IMR-90 (cell line): ENCODE data around the gene CDK15. TPM values are rescaled to one million over a fixed set of nuclear protein-coding genes. Genes with fewer than 3 reads are reported as not detected.
A peak's percentile ranks its signal among the peaks of the same experiment; 100 is the strongest.

Experiments
- ATAC-seq: fragments of 200-7000 bp; cut with Tn5 transposase; 2 replicates; pipeline ENCODE4 v1.9.1; 2020; ENCODE audit warnings: low read depth, mild to moderate bottlenecking, moderate library complexity
- BruUV-seq: library from RNA; stranded (reverse); fragments of 400-500 nt; replicated peaks from 2 replicates; lab custom pipeline; 2021; lab: Mats Ljungman, UMichigan
- CTCF ChIA-PET: fragments of 300-600 bp; formaldehyde crosslinking; extraction: SDS; loops from one replicate; lab custom pipeline; 2021; ENCODE audit warnings: antibody characterized with exemption; lab: Yijun Ruan, JAX
- POLR2A ChIA-PET: fragments of 300-600 bp; sonication (Branson Sonifier 250); formaldehyde crosslinking; loops from one replicate; lab custom pipeline; 2022; ENCODE audit warnings: antibody characterized with exemption; ENCODE audit not compliant: unreplicated experiment; lab: Charles Lee
- DNase-seq: peaks from one replicate; pipeline ENCODE4 v3.0.0; 2013
- H2AFZ ChIP-seq: replicated peaks from 2 replicates; pipeline ENCODE3; 2013; ENCODE audit warnings: low read length, mild to moderate bottlenecking; ENCODE audit not compliant: poor library complexity
- H2AK5ac ChIP-seq: 2 replicates; pipeline ENCODE4 v1.6.1; 2013; ENCODE audit warnings: low read depth, low read length, inconsistent platforms
- H2AK9ac ChIP-seq: replicated peaks from 2 replicates; pipeline ENCODE3; 2013; ENCODE audit warnings: mild to moderate bottlenecking, low read depth, low read length, moderate library complexity; ENCODE audit not compliant: poor library complexity
- H2BK120ac ChIP-seq: 2 replicates; pipeline ENCODE4 v1.6.1; 2013; ENCODE audit warnings: low read depth, low read length, inconsistent platforms
- H2BK15ac ChIP-seq: 3 replicates; pipeline ENCODE4 v1.6.1; 2013; ENCODE audit warnings: low read depth, low read length, inconsistent platforms
- H2BK20ac ChIP-seq: 2 replicates; pipeline ENCODE4 v1.6.1; 2013; ENCODE audit warnings: low read depth, mild to moderate bottlenecking, inconsistent platforms, low read length, moderate library complexity
- H2BK5ac ChIP-seq: 2 replicates; pipeline ENCODE4 v1.6.1; 2013; ENCODE audit warnings: mild to moderate bottlenecking, low read depth, low read length, inconsistent platforms; ENCODE audit not compliant: poor library complexity, severe bottlenecking
- H3K14ac ChIP-seq: replicated peaks from 2 replicates; pipeline ENCODE4 v1.6.1; 2013; ENCODE audit warnings: low read depth, low read length, inconsistent platforms
- H3K18ac ChIP-seq: 2 replicates; pipeline ENCODE4 v1.6.1; 2013; ENCODE audit warnings: low read depth, low read length, control low read depth
- H3K23ac ChIP-seq: 2 replicates; pipeline ENCODE4 v1.6.1; 2013; ENCODE audit warnings: low read depth, low read length, inconsistent platforms
- H3K27ac ChIP-seq: 2 replicates; pipeline ENCODE4 v1.5.1; 2013; ENCODE audit warnings: mild to moderate bottlenecking, control low read depth, low read length; ENCODE audit not compliant: insufficient read depth
- H3K27me3 ChIP-seq: 2 replicates; pipeline ENCODE4 v1.6.1; 2013; ENCODE audit warnings: low read length; ENCODE audit not compliant: control insufficient read depth, insufficient read depth
- H3K36me3 ChIP-seq: 2 replicates; pipeline ENCODE4 v1.6.1; 2013; ENCODE audit warnings: low read length, mixed read lengths; ENCODE audit not compliant: control insufficient read depth, insufficient read depth
- H3K4ac ChIP-seq: 2 replicates; pipeline ENCODE4 v1.6.1; 2013; ENCODE audit warnings: low read depth, low read length, inconsistent platforms
- H3K4me1 ChIP-seq: 2 replicates; pipeline ENCODE4 v1.6.1; 2013; ENCODE audit warnings: low read length, mixed read lengths; ENCODE audit not compliant: control insufficient read depth, insufficient read depth
- H3K4me2 ChIP-seq: 2 replicates; pipeline ENCODE4 v1.6.1; 2013; ENCODE audit warnings: low read depth, mild to moderate bottlenecking, control low read depth, low read length, moderate library complexity
- H3K4me3 ChIP-seq: 2 replicates; pipeline ENCODE4 v1.5.1; 2013; ENCODE audit warnings: low read depth, mild to moderate bottlenecking, control low read depth, low read length, moderate library complexity; ENCODE audit not compliant: insufficient read depth
- H3K56ac ChIP-seq: 2 replicates; pipeline ENCODE4 v1.6.1; 2013; ENCODE audit warnings: low read length, inconsistent platforms; ENCODE audit not compliant: insufficient read depth; ENCODE audit errors: extremely low read depth
- H3K79me1 ChIP-seq, 2 experiments: 2 replicates each; pipeline ENCODE4 v1.6.1; 2013; ENCODE audit warnings: low read length in 2 of 2, inconsistent platforms in 1 of 2, low read depth in 1 of 2
- H3K9ac ChIP-seq: 2 replicates; pipeline ENCODE4 v1.6.1; 2013; ENCODE audit warnings: low read depth, low read length, control low read depth
- H3K9me1 ChIP-seq: 2 replicates; pipeline ENCODE4 v1.6.1; 2013; ENCODE audit warnings: low read length, inconsistent platforms; ENCODE audit not compliant: insufficient read depth
- H3K9me3 ChIP-seq: 2 replicates; pipeline ENCODE4 v1.6.1; 2013; ENCODE audit warnings: low read length; ENCODE audit not compliant: control insufficient read depth, insufficient read depth
- H4K20me1 ChIP-seq: 2 replicates; pipeline ENCODE4 v1.6.1; 2013; ENCODE audit warnings: low read length, inconsistent platforms; ENCODE audit not compliant: insufficient read depth
- H4K5ac ChIP-seq: 2 replicates; pipeline ENCODE4 v1.6.1; 2013; ENCODE audit warnings: mild to moderate bottlenecking, low read depth, low read length, control low read depth
- H4K8ac ChIP-seq, 2 experiments: 2 replicates each; pipeline ENCODE4 v1.6.1; 2013; ENCODE audit warnings: low read depth in 2 of 2, low read length in 2 of 2, control low read depth in 1 of 2, inconsistent platforms in 1 of 2
- H4K91ac ChIP-seq: 2 replicates; pipeline ENCODE4 v1.6.1; 2013; ENCODE audit warnings: low read depth, low read length, inconsistent platforms; ENCODE audit not compliant: insufficient read depth
- CHD1 ChIP-seq: IDR thresholded peaks from 2 replicates; pipeline ENCODE4 v1.6.1; 2012; ENCODE audit warnings: low read depth, low read length, improper control_type of control experiment
- MAFK ChIP-seq: IDR thresholded peaks from 2 replicates; pipeline ENCODE4 v1.6.1; 2012; ENCODE audit warnings: low read depth, low read length, improper control_type of control experiment
- MAZ ChIP-seq: IDR thresholded peaks from 2 replicates; pipeline ENCODE4 v1.6.1; 2012; ENCODE audit warnings: low read depth, mild to moderate bottlenecking, low read length, improper control_type of control experiment, moderate library complexity, borderline replicate concordance
- NFE2L2 ChIP-seq: fragments of 150-350 bp; IDR thresholded peaks from 2 replicates; pipeline ENCODE4 v1.6.1; 2016; ENCODE audit warnings: low read depth, mild to moderate bottlenecking, low read length
- POLR2A ChIP-seq: IDR thresholded peaks from 2 replicates; pipeline ENCODE4 v1.6.1; 2012; ENCODE audit warnings: mild to moderate bottlenecking, low read depth, low read length
- RAD21 ChIP-seq: IDR thresholded peaks from 2 replicates; pipeline ENCODE4 v1.6.1; 2012; ENCODE audit warnings: low read length, improper control_type of control experiment
- RCOR1 ChIP-seq: IDR thresholded peaks from 2 replicates; pipeline ENCODE4 v1.6.1; 2012; ENCODE audit warnings: mild to moderate bottlenecking, low read length, improper control_type of control experiment; ENCODE audit not compliant: insufficient replicate concordance
- RFX5 ChIP-seq: IDR thresholded peaks from 2 replicates; pipeline ENCODE4 v1.8.0; 2012; ENCODE audit warnings: low read depth, mild to moderate bottlenecking, low read length, moderate library complexity
- WGBS, 2 experiments: methylation state at CpG; one replicate each; pipeline versions ENCODE4 v1.1.5 to v1.1.7; 2013; ENCODE audit warnings: missing lambda C conversion rate in 2 of 2; ENCODE audit not compliant: insufficient read length in 1 of 2; ENCODE audit errors: extremely low coverage in 2 of 2; 5-methylcytosine and 5-hydroxymethylcytosine counted together
- dilution Hi-C: fragments of 300-500 bp; cut with HindIII; formaldehyde crosslinking; loops from one replicate; pipeline ENCODE4 v1.14.3; 2018; ENCODE audit warnings: low sequenced_read_pairs; ENCODE audit not compliant: unreplicated experiment
- in situ Hi-C: fragments of 300-500 bp; cut with MboI; formaldehyde crosslinking; loops from 3 replicates; pipeline ENCODE4 v1.14.3; 2019; ENCODE audit warnings: low sequenced_read_pairs, inconsistent platforms, mixed read lengths
- intact Hi-C: fragments of 100-400 bp; cut with micrococcal nuclease; formaldehyde crosslinking; loops from 2 replicates; pipeline ENCODE4 v1.10.0; 2022
- polyA plus RNA-seq, 3 experiments: library from polyadenylated mRNA; depleted of rRNA; stranded (reverse); fragments of >200 nt; gene quantifications; 2 replicates each; pipeline ENCODE4 v1.2.3, GENCODE V29; 2012; ENCODE audit warnings: low replicate concordance in 1 of 3
- total RNA-seq: library from RNA; depleted of rRNA; stranded (reverse); fragments of >200 nt; gene quantifications from 2 replicates; pipeline ENCODE4 v1.2.3, GENCODE V29; 2012
- TF ChIP-seq, protein P1 (sequence below): fragments of 150-350 bp; IDR thresholded peaks from 2 replicates; pipeline ENCODE4 v1.6.1; 2017; ENCODE audit warnings: mild to moderate bottlenecking, antibody characterized with exemption, low read length, low read depth

Gene CDK15
- total and polyA plus RNA-seq, 2 of the 4 experiments (the other 2 are of a cell fraction) = 16.1 to 33.0 TPM

DNA sequence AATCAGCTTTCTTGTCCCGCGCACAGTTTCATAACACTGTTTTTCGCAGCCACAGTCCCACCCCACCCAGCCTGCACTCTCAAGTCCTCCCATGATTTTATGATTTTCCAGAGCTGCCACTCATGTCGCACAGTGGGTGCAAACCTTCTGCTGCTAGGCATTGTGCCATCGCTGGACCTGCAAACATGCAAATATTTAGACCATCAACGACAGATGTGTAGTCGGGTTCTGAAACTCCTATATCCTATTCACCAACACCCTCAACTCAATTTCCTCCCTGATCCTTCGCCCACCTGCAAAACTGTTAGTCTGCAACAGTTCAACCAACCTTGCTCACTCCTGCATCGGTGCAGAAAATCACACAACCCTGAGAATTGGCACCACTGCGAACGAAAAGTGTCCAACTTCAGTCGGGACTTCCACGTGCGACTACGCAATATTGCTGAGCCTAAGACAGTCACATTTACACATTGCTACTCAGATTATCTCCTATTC is 24.7 kb upstream of the CDK15 start:
- peak overlapping the region; percentile 92 for H3K23ac ChIP-seq
- H2BK15ac ChIP-seq = peak overlapping the region; percentile 58; the same call in 1 of the 3 replicates
- peak overlapping the region; percentile 70 for H4K91ac ChIP-seq
- DNase-seq (no peak), ATAC-seq (peak; percentile 1)
- H3K9me1 ChIP-seq = 0 out of 2 replicates have a peak, but pooled peaks cover 5% of the 10 kb centered on the region
- H3K4ac ChIP-seq = peak overlapping the region; percentile 88
- H3K9me3 ChIP-seq = no peaks in the 10 kb centered on the region
- no peak overlapping the region; the same call in 1 of the 2 replicates for H2AK5ac ChIP-seq
- CTCF ChIA-PET = interaction anchor here (0.8 to 1.0 kb wide), 2 partner anchors 13 to 26 kb away, joined by 3 read pairs; no protein-coding TSS in a partner anchor
- intact Hi-C loops (no loop called here), in situ Hi-C loops (no loop called here), dilution Hi-C loops (no loop called here)
- H3K14ac ChIP-seq = peak overlapping the region; percentile 95
- H3K56ac ChIP-seq = peak overlapping the region; percentile 25; the same call in 1 of the 2 replicates
- no TSS peak for BruUV-seq
- peak overlapping the region; percentile 83 for H4K5ac ChIP-seq
- peak overlapping the region; percentile 77 for H2AK9ac ChIP-seq
- peaks cover 0 to 32% of the 10 kb centered on the region in 2 experiments; a peak in 3 of 4 replicates for H3K79me1 ChIP-seq
- peak overlapping the region; percentile 20; the same call in 1 of the 2 replicates for H2BK120ac ChIP-seq
- H2BK20ac ChIP-seq = peak overlapping the region; percentile 57; the same call in 1 of the 2 replicates
- H3K18ac ChIP-seq = no peak overlapping the region
- H4K20me1 ChIP-seq = peaks cover 10% of the 10 kb centered on the region; the same call in 1 of the 2 replicates
- H2AFZ ChIP-seq = peak overlapping the region; percentile 99
- H2BK5ac ChIP-seq = peak overlapping the region; percentile 2
- TF ChIP-seq CHD1 (no peak), MAFK (no peak), RAD21 (no peak), POLR2A (no peak), NFE2L2 (no peak), RCOR1 (no peak), RFX5 (no peak), MAZ (no peak)
- TF ChIP-seq, protein P1, sequence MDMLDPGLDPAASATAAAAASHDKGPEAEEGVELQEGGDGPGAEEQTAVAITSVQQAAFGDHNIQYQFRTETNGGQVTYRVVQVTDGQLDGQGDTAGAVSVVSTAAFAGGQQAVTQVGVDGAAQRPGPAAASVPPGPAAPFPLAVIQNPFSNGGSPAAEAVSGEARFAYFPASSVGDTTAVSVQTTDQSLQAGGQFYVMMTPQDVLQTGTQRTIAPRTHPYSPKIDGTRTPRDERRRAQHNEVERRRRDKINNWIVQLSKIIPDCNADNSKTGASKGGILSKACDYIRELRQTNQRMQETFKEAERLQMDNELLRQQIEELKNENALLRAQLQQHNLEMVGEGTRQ = no peak
- H3K4me1 ChIP-seq = no peaks in the 10 kb centered on the region; the same call in 1 of the 2 replicates
- no peaks in the 10 kb centered on the region for H3K36me3 ChIP-seq
- H3K27ac ChIP-seq = peak overlapping the region; percentile 24
- H3K4me3 ChIP-seq = peak overlapping the region; percentile 76
- POLR2A ChIA-PET = no interaction called here
- peak overlapping the region; percentile 97 for H3K4me2 ChIP-seq
- H3K9ac ChIP-seq = peak overlapping the region; percentile 13
- 0% methylated on average over 8 of the region's 15 CpGs; no CpG with 5 or more reads in 1 of the 2 experiments for WGBS, 2 experiments
- H4K8ac ChIP-seq = peak overlapping the region; percentile 97
- no peaks in the 10 kb centered on the region for H3K27me3 ChIP-seq
